Prostate gland (tissue), 2 donors: ENCODE results near the gene IL2RA. TPM values are rescaled to one million over a fixed set of nuclear protein-coding genes. Genes with fewer than 3 reads are reported as not detected.

Experiments used
- DNase-seq: peaks from one replicate; pipeline ENCODE4 v3.0.0-alpha.2; 2019; ENCODE audit warnings: low spot score
- H3K27ac ChIP-seq, 2 donors: fragments of 200-600 bp; sonication (generic); 2 replicates each; pipeline ENCODE4 v1.5.1; 2017 to 2019
- H3K27me3 ChIP-seq: fragments of 200-600 bp; sonication (generic); replicated peaks from 2 replicates; pipeline ENCODE4 v1.5.1; 2019; ENCODE audit not compliant: insufficient read depth
- H3K36me3 ChIP-seq, 2 donors: fragments of 200-600 bp; sonication (generic); 1 replicate in 1 of 2; 2 replicates in 1 of 2; pipeline versions ENCODE4 v1.5.1 to v1.8.1; 2017 to 2019
- H3K4me1 ChIP-seq: fragments of 200-600 bp; sonication (generic); replicated peaks from 2 replicates; pipeline ENCODE4 v1.5.1; 2019
- H3K4me3 ChIP-seq, 2 donors: fragments of 200-600 bp; sonication (generic); 2 replicates each; pipeline ENCODE4 v1.5.1; 2017 to 2019
- H3K9me3 ChIP-seq: fragments of 200-600 bp; sonication (generic); 2 replicates; pipeline ENCODE4 v1.5.1; 2017
- CTCF ChIP-seq, 4 experiments: fragments of 200-600 bp in 2 of 4; fragments of 450-650 bp in 2 of 4; sonication (generic) in 2 of 4; IDR thresholded peaks; 1 replicate in 3 of 4; 2 replicates in 1 of 4; pipeline ENCODE4 v1.5.1; 2016 to 2019; ENCODE audit warnings: antibody characterized with exemption in 4 of 4, mild to moderate bottlenecking in 2 of 4, moderate library complexity in 2 of 4
- POLR2A ChIP-seq: fragments of 450-650 bp; IDR thresholded peaks from one replicate; pipeline ENCODE4 v1.6.1; 2016; ENCODE audit warnings: antibody characterized with exemption, mild to moderate bottlenecking
- POLR2AphosphoS5 ChIP-seq: sonication (generic); formaldehyde crosslinking; IDR thresholded peaks from one replicate; pipeline ENCODE4 v1.6.1; 2017; ENCODE audit warnings: antibody characterized with exemption
- WGBS: methylation state at CpG from one replicate; pipeline ENCODE4 v1.1.5; 2018; 5-methylcytosine and 5-hydroxymethylcytosine counted together
- intact Hi-C: fragments of 100-400 bp; cut with DNase I; formaldehyde crosslinking; loops from one replicate; pipeline ENCODE4 v1.14.2; 2022
- total RNA-seq, 2 donors: library from RNA; depleted of rRNA; stranded (reverse); fragments of >200 nt; gene quantifications; one replicate each; pipeline ENCODE4 v1.1.0, GENCODE V29; 2016

IL2RA gene
- total RNA-seq = 1 to 10 TPM in 1 of 2 donors, not detected in 1; 1.9 TPM

DNA sequence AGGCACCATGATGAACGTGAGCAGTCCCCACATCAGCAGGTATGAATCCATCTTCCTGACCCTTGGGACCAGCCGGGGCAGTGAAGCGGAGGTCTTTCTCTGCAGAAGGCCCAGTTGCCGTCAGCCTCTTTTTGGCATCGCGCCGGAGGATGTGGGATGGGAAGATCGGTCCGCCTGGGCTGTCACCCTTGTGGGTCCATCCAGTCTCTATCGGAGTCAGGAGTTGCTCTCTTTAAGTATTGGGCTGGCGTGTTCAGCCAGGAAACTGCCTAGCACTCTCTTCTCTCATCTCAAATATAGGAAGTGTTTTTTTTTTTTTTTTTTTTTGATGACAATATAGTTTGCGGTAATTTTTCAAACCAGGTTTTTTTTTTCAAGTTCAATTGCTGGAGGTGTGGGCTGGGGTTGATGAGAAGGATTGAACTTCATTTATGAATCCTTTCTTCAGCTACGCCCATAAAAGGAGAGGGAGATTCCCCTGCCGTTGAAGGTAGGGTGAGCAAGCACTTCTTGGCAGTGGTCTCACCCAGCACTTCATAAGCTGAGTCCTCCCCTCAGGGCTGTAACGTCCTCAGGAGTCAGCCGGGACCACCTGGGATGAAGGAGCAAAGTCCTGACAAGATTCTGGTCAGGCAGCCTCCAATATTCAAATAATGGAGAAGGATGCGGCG is at the start of gene IL2RA:
TSS of gene IL2RA (minus strand) at position 267 of the 671 bp plus-strand sequence. CDS start at position 51, 216 bp downstream.
- H3K27me3 ChIP-seq = no peaks in the 10 kb centered on the region
- H3K4me3 ChIP-seq = no peak within 1 kb of the TSS
- WGBS = 70% methylated on average over 18 of the region's 18 CpGs
- H3K27ac ChIP-seq = no peak within 1 kb of the TSS
- TF ChIP-seq POLR2AphosphoS5 = no peak
- TF ChIP-seq POLR2A = no peak
- TF ChIP-seq CTCF (IDR thresholded peaks at IDR 0.05) = no peak
- intact Hi-C loops = no loop called here
- no peaks in the 10 kb centered on the region for H3K9me3 ChIP-seq
- no peaks in the 10 kb centered on the region for H3K36me3 ChIP-seq
- no peaks in the 10 kb centered on the region for H3K4me1 ChIP-seq
- DNase-seq = no peak

GRCh38 chr10:6110136-6110535 is 48.0 kb upstream of the IL2RA start:
- Histone ChIP-seq H3K4me1 (no peaks in the 10 kb centered on the region), H3K36me3 (peaks cover 0 to 4% of the 10 kb centered on the region in 2 donors), H3K27me3 (no peaks in the 10 kb centered on the region), H3K27ac (peak overlapping the region in 1 of 2 donors; percentile 50), H3K4me3 (no peak overlapping the region), H3K9me3 (no peaks in the 10 kb centered on the region)
- no peak for DNase-seq
- TF ChIP-seq POLR2A (no peak), POLR2AphosphoS5 (no peak), CTCF (IDR thresholded peaks at IDR 0.05) (no peak)
- 71% methylated on average over 5 of the region's 5 CpGs for WGBS
- intact Hi-C loops = no loop called here

- DNase-seq = no peak
- intact Hi-C loops = loop anchor here (2.0 kb wide), 3 partner anchors 41 to 291 kb away; partner anchors contain the start of gene PFKFB3
- 84% methylated on average over 7 of the region's 7 CpGs for WGBS
- H3K36me3 ChIP-seq = peaks cover 0 to 4% of the 10 kb centered on the region in 2 donors
- TF ChIP-seq CTCF (IDR thresholded peaks at IDR 0.05) (no peak), POLR2AphosphoS5 (no peak), POLR2A (no peak)
- peak overlapping the region in 1 of 2 donors; percentile 50 for H3K27ac ChIP-seq
- H3K9me3 ChIP-seq = no peaks in the 10 kb centered on the region
- no peaks in the 10 kb centered on the region for H3K4me1 ChIP-seq
- H3K4me3 ChIP-seq = no peak overlapping the region
- H3K27me3 ChIP-seq = no peaks in the 10 kb centered on the region
These were observed 47.2 kb upstream of the IL2RA start for GRCh38 chr10:6109444-6109775.

DNA sequence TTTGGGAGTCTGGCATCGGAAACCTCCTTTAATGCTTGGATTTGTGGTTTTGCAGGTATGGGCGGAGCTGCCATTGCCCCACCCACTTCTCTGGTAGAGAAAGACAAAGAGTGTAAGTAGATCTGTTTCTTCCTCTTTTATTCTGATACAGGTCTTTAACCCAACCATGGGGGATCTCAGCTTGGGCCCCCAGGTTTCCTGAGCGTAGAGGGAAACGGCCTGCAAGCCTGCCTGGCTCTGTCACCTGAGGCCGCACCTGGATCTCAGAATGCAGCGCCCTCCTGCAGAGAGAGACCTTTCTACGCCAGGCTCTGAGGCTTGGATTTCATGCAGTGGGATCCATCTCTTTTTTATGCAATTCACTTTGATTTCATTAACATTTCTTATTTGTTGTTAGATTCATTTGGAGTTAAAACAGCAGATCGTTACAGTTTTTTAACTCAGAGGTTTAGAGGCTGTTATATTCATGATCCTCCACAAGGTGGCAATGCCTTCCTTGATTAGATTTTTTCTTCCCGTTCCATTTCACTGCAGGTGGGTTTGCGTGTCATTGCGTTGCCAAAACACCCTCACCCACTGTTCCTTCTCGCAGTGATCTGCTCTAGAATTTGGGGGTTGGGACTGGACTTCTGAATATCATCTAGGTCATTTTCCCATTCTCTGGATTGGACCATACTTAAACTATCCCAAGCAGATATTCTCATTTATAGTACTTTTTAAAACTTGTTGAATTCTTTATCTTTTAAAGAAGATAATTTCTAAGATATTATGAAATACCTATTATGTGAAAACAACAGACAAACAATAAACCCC is 46.7 kb upstream of the IL2RA start:
- TF ChIP-seq CTCF (IDR thresholded peaks at IDR 0.05) (peak; percentile 35 to 82 (median 75)), POLR2A (no peak), POLR2AphosphoS5 (peak; percentile 23)
- H3K4me3 ChIP-seq = no peak overlapping the region
- peak overlapping the region in 1 of 2 donors; percentile 50 for H3K27ac ChIP-seq
- H3K4me1 ChIP-seq = no peaks in the 10 kb centered on the region
- intact Hi-C loops = loop anchor here (2.0 kb wide), 3 partner anchors 42 to 292 kb away; partner anchors contain the start of gene PFKFB3
- WGBS = 39% methylated on average over 12 of the region's 12 CpGs
- no peaks in the 10 kb centered on the region for H3K9me3 ChIP-seq
- H3K36me3 ChIP-seq = peaks cover 0 to 4% of the 10 kb centered on the region in 2 donors
- no peak for DNase-seq
- H3K27me3 ChIP-seq = no peaks in the 10 kb centered on the region
